ENCODE data around the gene SHH.

SHH gene

GRCh38 chr7:155800741-155801267 is 11.5 kb downstream of the SHH start:
- in situ Hi-C loops (cut with HindIII; ENCODE audit: low pct_ligation_motif_present, low sequenced_read_pairs) = no loop called here

GRCh38 chr7:155800301-155800700 is 12.0 kb downstream of the SHH start:
- in situ Hi-C loops (cut with HindIII; ENCODE audit: low pct_ligation_motif_present, low sequenced_read_pairs) = no loop called here
- no peak for TF ChIP-seq CTCF (IDR thresholded peaks at IDR 0.05; ENCODE audit: low read depth, low read length, missing control alignments)
- no peak for DNase-seq
- Histone ChIP-seq H3K27me3 (replicated peaks) (peaks cover 14% of the 10 kb centered on the region), H3K27ac (no peak overlapping the region), H3K4me3 (ENCODE audit: low read depth, low read length) (no peak overlapping the region), H3K36me3 (replicated peaks) (no peaks in the 10 kb centered on the region)

More at GRCh38 chr7:155800741-155801267, 11.5 kb downstream of the SHH start:
- no peak for DNase-seq
- no peak overlapping the region for H3K4me3 ChIP-seq (ENCODE audit: low read depth, low read length)
- peaks cover 14% of the 10 kb centered on the region for H3K27me3 ChIP-seq (replicated peaks)
- no peaks in the 10 kb centered on the region for H3K36me3 ChIP-seq (replicated peaks)
- no peak for TF ChIP-seq CTCF (IDR thresholded peaks at IDR 0.05; ENCODE audit: low read depth, low read length, missing control alignments)
- no peak overlapping the region for H3K27ac ChIP-seq

GRCh38 chr7:155799514-155799913 is 12.7 kb downstream of the SHH start:
- Histone ChIP-seq H3K27ac (no peak overlapping the region), H3K27me3 (replicated peaks) (peaks cover 14% of the 10 kb centered on the region), H3K36me3 (replicated peaks) (no peaks in the 10 kb centered on the region), H3K4me3 (ENCODE audit: low read depth, low read length) (no peak overlapping the region)
- in situ Hi-C loops (cut with HindIII; ENCODE audit: low pct_ligation_motif_present, low sequenced_read_pairs) = no loop called here
- TF ChIP-seq CTCF (IDR thresholded peaks at IDR 0.05; ENCODE audit: low read depth, low read length, missing control alignments) = no peak
- DNase-seq = no peak

- no peak overlapping the region for H3K4me3 ChIP-seq (ENCODE audit: low read depth, low read length)
- peaks cover 13% of the 10 kb centered on the region for H3K27me3 ChIP-seq (replicated peaks)
- TF ChIP-seq CTCF (IDR thresholded peaks at IDR 0.05; ENCODE audit: low read depth, low read length, missing control alignments) = no peak
- DNase-seq = no peak
- H3K36me3 ChIP-seq (replicated peaks) = no peaks in the 10 kb centered on the region
- no peak overlapping the region for H3K27ac ChIP-seq
- in situ Hi-C loops (cut with HindIII; ENCODE audit: low pct_ligation_motif_present, low sequenced_read_pairs) = no loop called here
These were observed 13.4 kb downstream of the SHH start for GRCh38 chr7:155798673-155799439.

GRCh38 chr7:155797262-155798250 is 14.7 kb downstream of the SHH start:
- H3K27me3 ChIP-seq (replicated peaks) = peaks cover 2% of the 10 kb centered on the region
- no peak overlapping the region for H3K4me3 ChIP-seq (ENCODE audit: low read depth, low read length)
- TF ChIP-seq CTCF (IDR thresholded peaks at IDR 0.05; ENCODE audit: low read depth, low read length, missing control alignments) = no peak

More at GRCh38 chr7:155797262-155798250, 14.7 kb downstream of the SHH start:
- H3K36me3 ChIP-seq (replicated peaks) = no peaks in the 10 kb centered on the region
- no peak for DNase-seq
- no peak overlapping the region for H3K27ac ChIP-seq
- in situ Hi-C loops (cut with HindIII; ENCODE audit: low pct_ligation_motif_present, low sequenced_read_pairs) = no loop called here

All from brain microvascular endothelial cell (primary cell).